ENCODE measurements around the gene TEX19. TPM values are rescaled to one million over a fixed set of nuclear protein-coding genes. Genes with fewer than 3 reads are reported as not detected.

TEX19 gene
- total and polyA plus RNA-seq, 4 donors = 0.03 TPM; not detected in 3

DNA sequence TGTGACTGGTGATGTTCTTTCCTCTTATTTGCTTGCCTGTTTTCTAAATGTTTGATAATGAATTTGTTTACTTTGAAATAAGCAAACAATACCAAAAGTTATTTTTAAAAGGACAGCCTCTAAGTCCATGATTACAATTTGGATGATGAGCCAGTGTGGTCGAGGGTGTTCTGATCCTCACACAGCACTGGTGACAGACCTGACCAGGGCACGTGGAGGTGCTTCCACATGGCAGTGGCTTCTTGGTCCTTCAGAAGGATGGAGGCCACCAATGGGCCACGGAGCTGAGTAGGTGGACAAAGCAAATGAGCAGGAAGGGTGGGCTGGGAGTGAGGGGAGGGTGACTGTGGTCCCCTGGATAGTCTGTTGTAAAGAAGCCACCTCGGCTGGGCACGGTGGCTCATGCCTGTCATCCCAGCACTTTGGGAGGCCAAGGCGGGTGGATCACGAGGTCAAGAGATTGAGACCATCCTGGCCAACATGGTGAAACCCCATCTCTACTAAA is 4.2 kb upstream of the TEX19 start:
- Histone ChIP-seq H3K4me1 (ENCODE audit: control insufficient read depth in 5 of 5, insufficient read depth in 5 of 5, low read length in 5 of 5) (peaks cover 0 to 17% (median 0%) of the 10 kb centered on the region in 5 donors), H3K4me3 (no peak overlapping the region), H3K9ac (ENCODE audit: insufficient read depth in 1 of 2, low read length in 2 of 2) (no peak overlapping the region), H3K36me3 (ENCODE audit: control insufficient read depth in 4 of 4, insufficient read depth in 4 of 4, low read length in 4 of 4) (no peaks in the 10 kb centered on the region), H3K27ac (ENCODE audit: low read depth in 1 of 2, low read length in 1 of 2) (no peak overlapping the region), H3K27me3 (ENCODE audit: control insufficient read depth in 3 of 3, insufficient read depth in 3 of 3, low read length in 2 of 3) (peaks cover 0 to 7% (median 5%) of the 10 kb centered on the region in 3 donors), H3K9me3 (ENCODE audit: control insufficient read depth in 4 of 4, insufficient read depth in 3 of 4, low read length in 3 of 4) (no peaks in the 10 kb centered on the region)
- no peak for DNase-seq
- TF ChIP-seq, protein P1, sequence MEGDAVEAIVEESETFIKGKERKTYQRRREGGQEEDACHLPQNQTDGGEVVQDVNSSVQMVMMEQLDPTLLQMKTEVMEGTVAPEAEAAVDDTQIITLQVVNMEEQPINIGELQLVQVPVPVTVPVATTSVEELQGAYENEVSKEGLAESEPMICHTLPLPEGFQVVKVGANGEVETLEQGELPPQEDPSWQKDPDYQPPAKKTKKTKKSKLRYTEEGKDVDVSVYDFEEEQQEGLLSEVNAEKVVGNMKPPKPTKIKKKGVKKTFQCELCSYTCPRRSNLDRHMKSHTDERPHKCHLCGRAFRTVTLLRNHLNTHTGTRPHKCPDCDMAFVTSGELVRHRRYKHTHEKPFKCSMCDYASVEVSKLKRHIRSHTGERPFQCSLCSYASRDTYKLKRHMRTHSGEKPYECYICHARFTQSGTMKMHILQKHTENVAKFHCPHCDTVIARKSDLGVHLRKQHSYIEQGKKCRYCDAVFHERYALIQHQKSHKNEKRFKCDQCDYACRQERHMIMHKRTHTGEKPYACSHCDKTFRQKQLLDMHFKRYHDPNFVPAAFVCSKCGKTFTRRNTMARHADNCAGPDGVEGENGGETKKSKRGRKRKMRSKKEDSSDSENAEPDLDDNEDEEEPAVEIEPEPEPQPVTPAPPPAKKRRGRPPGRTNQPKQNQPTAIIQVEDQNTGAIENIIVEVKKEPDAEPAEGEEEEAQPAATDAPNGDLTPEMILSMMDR (IDR thresholded peaks at IDR 0.05; ENCODE audit: control extremely low read depth, extremely low read depth) = no peak
- ATAC-seq (ENCODE audit: insufficient read depth, low FRiP score) = no peak
- 87 to 88% methylated on average over 7 of the region's 7 CpGs for WGBS, 2 donors

DNA sequence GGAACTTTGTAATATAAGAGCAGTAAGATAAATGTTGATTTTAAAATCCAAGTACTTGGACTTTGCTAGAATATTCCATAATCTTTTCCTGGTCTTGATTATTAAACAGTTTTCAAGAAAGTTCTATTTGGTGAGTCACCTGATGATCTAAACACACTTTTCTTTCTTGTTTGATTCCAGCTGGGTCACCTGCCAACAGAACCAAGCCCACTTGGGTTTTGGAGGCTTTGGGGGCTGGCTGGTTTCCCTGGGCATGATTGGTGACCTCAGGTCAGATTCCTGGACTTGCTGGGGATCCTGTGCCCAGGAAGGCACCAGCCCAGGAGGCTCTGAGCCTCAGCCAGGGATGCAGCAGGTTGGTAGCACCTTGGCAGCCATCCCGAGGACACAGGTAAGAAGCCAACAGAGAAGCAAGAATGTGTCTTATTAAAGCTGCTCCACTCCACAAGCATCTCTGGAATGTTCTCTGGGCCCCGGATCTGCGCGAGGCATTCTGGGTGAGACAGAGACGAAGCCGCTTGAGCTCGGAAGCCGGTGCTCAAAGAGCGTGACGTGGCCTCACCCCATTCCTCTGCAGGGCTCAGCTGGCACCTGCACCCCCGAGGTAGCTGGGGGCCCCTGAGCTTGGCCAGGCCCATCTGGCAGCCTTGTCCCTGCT is 3.1 kb upstream of the TEX19 start:
- Histone ChIP-seq H3K36me3 (ENCODE audit: control insufficient read depth in 4 of 4, insufficient read depth in 4 of 4, low read length in 4 of 4) (no peaks in the 10 kb centered on the region), H3K4me3 (no peak overlapping the region), H3K27ac (ENCODE audit: low read depth in 1 of 2, low read length in 1 of 2) (peak overlapping the region in 1 of 2 donors; percentile 72), H3K9me3 (ENCODE audit: control insufficient read depth in 4 of 4, insufficient read depth in 3 of 4, low read length in 3 of 4) (no peaks in the 10 kb centered on the region), H3K9ac (ENCODE audit: insufficient read depth in 1 of 2, low read length in 2 of 2) (no peak overlapping the region), H3K27me3 (ENCODE audit: control insufficient read depth in 3 of 3, insufficient read depth in 3 of 3, low read length in 2 of 3) (peaks cover 0 to 9% (median 5%) of the 10 kb centered on the region in 3 donors), H3K4me1 (ENCODE audit: control insufficient read depth in 5 of 5, insufficient read depth in 5 of 5, low read length in 5 of 5) (peaks cover 0 to 17% (median 0%) of the 10 kb centered on the region in 5 donors)
- DNase-seq (peak; percentile 18 to 51 (median 43)), ATAC-seq (ENCODE audit: insufficient read depth, low FRiP score) (peak; percentile 65)
- TF ChIP-seq, protein P1 (IDR thresholded peaks at IDR 0.05; ENCODE audit: control extremely low read depth, extremely low read depth) = no peak
- WGBS, 2 donors = 55 to 79% methylated on average over 11 of the region's 11 CpGs

DNA sequence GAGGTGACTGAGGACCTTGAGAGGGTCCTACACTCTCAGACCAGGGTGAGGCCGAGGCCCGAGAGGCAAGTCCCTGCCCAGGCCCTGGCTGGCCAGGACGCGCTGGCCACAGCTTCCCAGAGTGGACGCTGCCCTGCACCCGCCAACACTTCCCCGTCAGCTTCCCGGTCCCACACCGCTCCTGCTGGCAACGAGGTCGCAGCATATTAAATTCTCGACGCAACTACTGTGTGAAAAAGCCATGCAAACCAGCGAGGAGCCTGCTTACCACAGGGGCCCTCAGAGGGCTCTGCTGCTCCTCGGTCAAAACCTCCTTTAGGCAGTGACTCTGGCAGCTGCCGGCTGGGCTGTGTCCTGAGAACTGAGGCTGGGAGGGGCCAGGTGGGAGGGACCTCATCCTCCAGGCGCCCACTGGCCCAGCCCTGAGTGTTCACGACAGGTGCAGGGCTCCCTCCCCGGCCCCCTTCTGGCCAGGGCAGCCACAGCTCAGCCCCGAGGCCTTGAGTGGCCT is 2.1 kb upstream of the TEX19 start:
- Histone ChIP-seq H3K27me3 (ENCODE audit: control insufficient read depth in 3 of 3, insufficient read depth in 3 of 3, low read length in 2 of 3) (peaks cover 0 to 9% (median 5%) of the 10 kb centered on the region in 3 donors), H3K4me1 (ENCODE audit: control insufficient read depth in 5 of 5, insufficient read depth in 5 of 5, low read length in 5 of 5) (peaks cover 0 to 11% (median 0%) of the 10 kb centered on the region in 5 donors), H3K9me3 (ENCODE audit: control insufficient read depth in 4 of 4, insufficient read depth in 3 of 4, low read length in 3 of 4) (no peaks in the 10 kb centered on the region), H3K9ac (ENCODE audit: insufficient read depth in 1 of 2, low read length in 2 of 2) (no peak overlapping the region), H3K27ac (ENCODE audit: low read depth in 1 of 2, low read length in 1 of 2) (peak overlapping the region in 1 of 2 donors; percentile 72), H3K4me3 (no peak overlapping the region), H3K36me3 (ENCODE audit: control insufficient read depth in 4 of 4, insufficient read depth in 4 of 4, low read length in 4 of 4) (no peaks in the 10 kb centered on the region)
- 44 to 69% methylated on average over 20 of the region's 20 CpGs for WGBS, 2 donors
- ATAC-seq (ENCODE audit: insufficient read depth, low FRiP score) (no peak), DNase-seq (no peak)
- TF ChIP-seq, protein P1 (IDR thresholded peaks at IDR 0.05; ENCODE audit: control extremely low read depth, extremely low read depth) = no peak

Data from lung (tissue), 12 donors.